Upper lobe of right lung (tissue), 1 donor: ENCODE results near the gene PLEKHG4. TPM values are rescaled to one million over a fixed set of nuclear protein-coding genes. Genes with fewer than 3 reads are reported as not detected.

ENCODE experiments used
- ATAC-seq: fragments of 200-7000 bp; cut with Tn5 transposase; one replicate; pipeline ENCODE4 v1.9.1; 2020; ENCODE audit warnings: mild to moderate bottlenecking, moderate library complexity
- DNase-seq: peaks from one replicate; pipeline ENCODE4 v3.0.0-alpha.2; 2020
- H3K27ac ChIP-seq: fragments of 200-600 bp; one replicate; pipeline ENCODE4 v1.8.0; 2022
- H3K27me3 ChIP-seq: fragments of 200-600 bp; one replicate; pipeline ENCODE4 v1.8.0; 2022; ENCODE audit warnings: mild to moderate bottlenecking
- H3K36me3 ChIP-seq: fragments of 200-600 bp; one replicate; pipeline ENCODE4 v1.8.0; 2022
- H3K4me1 ChIP-seq: fragments of 200-600 bp; one replicate; pipeline ENCODE4 v1.8.0; 2022
- H3K4me3 ChIP-seq: fragments of 200-600 bp; one replicate; pipeline ENCODE4 v1.8.0; 2022; ENCODE audit warnings: mild to moderate bottlenecking
- H3K9me3 ChIP-seq: fragments of 200-600 bp; one replicate; pipeline ENCODE4 v1.8.0; 2022
- CTCF ChIP-seq: fragments of 200-600 bp; IDR thresholded peaks from one replicate; pipeline ENCODE4 v1.8.0; 2022; ENCODE audit warnings: antibody characterized with exemption
- intact Hi-C: fragments of 100-400 bp; cut with DNase I; formaldehyde crosslinking; loops from one replicate; pipeline ENCODE4 v1.11.0; 2022
- total RNA-seq: library from RNA; stranded (reverse); fragmentation: NEBNext Ultra II Directional; extraction: Animal tissue kit (Norgen Biotek cat#: 25700); gene quantifications from one replicate; pipeline ENCODE4 v1.2.1, GENCODE V29; 2021
- donor health status: DM: no; HTN: yes; CAD: no; lungs with severe emphysema.

PLEKHG4 gene
- total RNA-seq, 1 donor from 2014 or later = 16.2 TPM

GRCh38 chr16:67302970-67303369, 23.6 kb downstream of the PLEKHG4 start:
- Histone ChIP-seq H3K36me3 (no peaks in the 10 kb centered on the region), H3K9me3 (no peaks in the 10 kb centered on the region), H3K4me3 (no peak overlapping the region), H3K4me1 (no peaks in the 10 kb centered on the region), H3K27me3 (no peaks in the 10 kb centered on the region), H3K27ac (no peak overlapping the region)
- intact Hi-C loops = no loop called here
- no peak for ATAC-seq
- no peak for DNase-seq
- TF ChIP-seq CTCF = no peak

DNA sequence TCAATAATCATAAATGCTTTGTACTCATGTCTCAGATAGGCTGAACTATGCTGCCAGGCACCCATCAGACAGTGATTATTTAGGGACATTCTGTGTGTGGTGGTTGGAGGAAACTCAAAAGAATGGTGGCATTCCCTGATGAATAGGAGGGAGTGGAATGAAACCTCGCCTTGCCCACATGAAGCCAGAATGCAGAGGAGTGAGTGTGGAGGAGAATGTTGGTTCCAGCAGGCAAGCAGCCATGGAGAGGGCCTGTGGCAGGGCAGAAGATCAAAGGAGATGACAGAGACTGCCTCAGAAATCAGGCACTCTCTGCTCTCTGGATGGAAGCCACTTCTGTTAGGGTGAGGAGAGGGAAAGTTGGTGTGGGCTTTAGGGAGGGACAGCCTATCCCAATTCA, 24.7 kb downstream of the PLEKHG4 start:
- H3K9me3 ChIP-seq = no peaks in the 10 kb centered on the region
- no peak for ATAC-seq
- intact Hi-C loops = no loop called here
- no peak overlapping the region for H3K4me3 ChIP-seq
- no peak for TF ChIP-seq CTCF
- no peak for DNase-seq
- no peaks in the 10 kb centered on the region for H3K36me3 ChIP-seq
- H3K27ac ChIP-seq = no peak overlapping the region
- H3K27me3 ChIP-seq = no peaks in the 10 kb centered on the region
- no peaks in the 10 kb centered on the region for H3K4me1 ChIP-seq

- TF ChIP-seq CTCF = no peak
- H3K36me3 ChIP-seq = no peaks in the 10 kb centered on the region
- DNase-seq (no peak), ATAC-seq (no peak)
- H3K27me3 ChIP-seq = no peaks in the 10 kb centered on the region
- no peak overlapping the region for H3K4me3 ChIP-seq
- no peak overlapping the region for H3K27ac ChIP-seq
- no peaks in the 10 kb centered on the region for H3K4me1 ChIP-seq
- intact Hi-C loops = no loop called here
- no peaks in the 10 kb centered on the region for H3K9me3 ChIP-seq
Observed at GRCh38 chr16:67305216-67306071, 26.1 kb downstream of the PLEKHG4 start.

DNA sequence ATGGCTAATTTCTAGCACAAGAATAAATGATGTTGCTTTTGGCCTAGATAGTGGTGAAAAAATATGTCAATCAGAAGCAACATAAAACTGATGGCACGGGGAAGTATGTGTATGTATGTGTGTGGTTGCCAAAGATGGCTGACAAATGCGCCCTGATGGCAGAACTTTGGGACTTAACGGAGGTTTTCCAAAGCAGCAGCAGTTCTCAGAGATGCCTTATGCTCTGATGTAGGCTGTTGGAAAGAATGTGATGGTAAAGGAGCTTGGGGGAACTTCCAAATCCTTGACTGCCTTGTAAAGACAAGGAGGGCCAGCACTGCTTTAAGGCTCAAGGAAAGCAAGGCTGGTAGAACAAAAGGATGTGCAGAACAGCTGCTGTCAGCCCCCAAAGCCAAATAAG, 31.2 kb downstream of the PLEKHG4 start:
- ATAC-seq = no peak
- H3K27ac ChIP-seq = no peak overlapping the region
- no peaks in the 10 kb centered on the region for H3K9me3 ChIP-seq
- H3K4me3 ChIP-seq = no peak overlapping the region
- no peak for DNase-seq
- intact Hi-C loops = no loop called here
- TF ChIP-seq CTCF = no peak
- H3K27me3 ChIP-seq = no peaks in the 10 kb centered on the region
- no peaks in the 10 kb centered on the region for H3K36me3 ChIP-seq
- peaks cover 9% of the 10 kb centered on the region for H3K4me1 ChIP-seq

- peaks cover 9% of the 10 kb centered on the region for H3K4me1 ChIP-seq
- ATAC-seq (peak; percentile 60), DNase-seq (no peak)
- TF ChIP-seq CTCF = no peak
- H3K27me3 ChIP-seq = no peaks in the 10 kb centered on the region
- intact Hi-C loops = no loop called here
- H3K27ac ChIP-seq = peak overlapping the region; percentile 26
- H3K4me3 ChIP-seq = no peak overlapping the region
- H3K36me3 ChIP-seq = no peaks in the 10 kb centered on the region
- no peaks in the 10 kb centered on the region for H3K9me3 ChIP-seq
Observed at GRCh38 chr16:67311607-67312488, 32.5 kb downstream of the PLEKHG4 start.
